DMS79 treated with DMSO at 0.1 percent for 48 hours (cell line): Measurements from ENCODE around the gene SSC5D.

Experiments used
- DNase-seq: peaks from one replicate; lab custom pipeline; 2025; lab: John Stamatoyannopoulos, UW

Gene SSC5D

DNA sequence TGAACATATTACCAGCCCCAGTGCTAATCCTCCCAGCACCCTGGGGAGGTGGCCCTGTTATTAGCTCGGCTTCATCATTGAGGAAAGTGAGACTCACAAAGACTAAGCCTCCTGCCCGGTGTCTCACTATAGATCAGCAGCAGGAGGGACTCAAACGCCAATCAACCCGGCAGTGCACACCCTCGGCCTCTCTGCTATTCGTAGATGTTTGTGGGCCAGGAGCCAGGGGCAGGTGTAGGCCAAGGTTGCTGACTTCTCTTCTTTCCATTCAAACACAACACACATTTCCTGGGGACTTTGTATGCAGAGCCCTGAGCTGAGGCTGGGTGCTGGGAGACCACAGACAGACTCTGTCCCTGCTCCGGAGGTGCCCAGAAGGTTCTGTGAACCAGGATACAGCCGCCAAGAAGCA is 66.5 kb downstream of the SSC5D start:
- no peak for DNase-seq

GRCh38 chr19:55559684-55560083 is 71.4 kb downstream of the SSC5D start:
- no peak for DNase-seq

DNA sequence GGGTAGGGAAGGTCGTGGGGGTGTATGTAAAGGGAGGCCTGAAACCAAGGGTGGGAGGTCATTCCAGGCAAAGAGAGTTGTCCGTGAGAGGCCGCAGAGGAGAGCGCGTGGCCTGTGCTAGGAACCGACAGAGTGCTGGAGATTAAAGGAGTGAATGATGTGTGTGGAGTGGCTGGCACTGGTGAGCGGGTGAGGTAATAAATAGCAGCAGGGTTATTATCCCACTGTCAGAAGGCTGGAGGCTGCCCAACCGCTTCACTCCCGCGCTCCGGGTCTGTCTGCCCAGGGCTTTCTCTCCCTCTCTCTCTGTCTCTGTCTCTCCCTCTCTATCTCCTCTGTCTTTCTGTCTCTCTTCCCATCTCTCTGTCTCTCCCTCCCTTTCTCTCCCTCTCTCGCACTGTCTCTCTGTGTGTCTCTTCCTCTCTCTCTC is 75.0 kb downstream of the SSC5D start:
- DNase-seq, result no peak

DNA sequence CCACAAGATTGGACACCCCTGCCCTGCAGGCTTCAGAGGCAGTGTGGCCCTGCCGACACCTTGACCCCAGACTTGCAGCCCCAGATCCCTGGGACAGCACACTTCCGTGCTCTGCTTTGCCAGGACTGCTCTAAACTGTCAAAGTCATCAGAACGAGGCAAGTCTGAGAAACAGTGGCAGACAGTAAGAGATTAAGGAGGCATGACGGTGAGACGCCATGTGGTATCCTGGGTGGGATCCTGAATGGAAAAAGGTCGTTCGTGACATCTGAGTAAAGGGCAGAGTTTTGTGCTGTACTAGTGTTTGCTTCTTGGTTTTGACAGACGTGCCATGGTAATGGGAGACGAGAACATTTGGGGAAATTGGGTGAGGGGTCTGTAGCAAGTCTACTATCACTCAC is 78.6 kb downstream of the SSC5D start:
- DNase-seq, result no peak

- DNase-seq, result no peak
These were observed 79.6 kb downstream of the SSC5D start for GRCh38 chr19:55567708-55568328.
